GM21526 (cell line): Measurements from ENCODE around the gene CDKAL1.
"Not testable (repeated sequence)": the region's sequence is repeated elsewhere in the genome, so short reads cannot be mapped to it uniquely, and the experiment has no call there.

Source experiments
- ATAC-seq: cut with Tn5 transposase; IDR thresholded peaks from one replicate; pipeline ENCODE4 v1.9.1; 2021; ENCODE audit warnings: moderate library complexity; ENCODE audit not compliant: unreplicated experiment, low FRiP score

CDKAL1 gene

GRCh38 chr6:21180155-21180554 is 645.9 kb downstream of the CDKAL1 start:
- peak; percentile 64 for ATAC-seq

GRCh38 chr6:21180800-21181337 is 646.6 kb downstream of the CDKAL1 start:
- no peak for ATAC-seq

- ATAC-seq, result peak; percentile 64
Observed at GRCh38 chr6:21181866-21182265, 647.6 kb downstream of the CDKAL1 start.

- no peak for ATAC-seq
Observed at GRCh38 chr6:21182589-21182988, 648.3 kb downstream of the CDKAL1 start.

GRCh38 chr6:21185861-21186478 is 651.7 kb downstream of the CDKAL1 start:
- no peak for ATAC-seq

GRCh38 chr6:21186479-21187055 is 652.3 kb downstream of the CDKAL1 start:
- ATAC-seq, result no peak

GRCh38 chr6:21187485-21187884 is 653.2 kb downstream of the CDKAL1 start:
- no peak for ATAC-seq

GRCh38 chr6:21188505-21189223 is 654.4 kb downstream of the CDKAL1 start:
- no peak for ATAC-seq

GRCh38 chr6:21189759-21190158 is 655.5 kb downstream of the CDKAL1 start:
- no peak for ATAC-seq

- no peak for ATAC-seq
Observed at GRCh38 chr6:21190701-21191100, 656.4 kb downstream of the CDKAL1 start.

GRCh38 chr6:21193790-21194475 is 659.7 kb downstream of the CDKAL1 start:
- ATAC-seq, result no peak

- ATAC-seq, result not testable (repeated sequence)
Observed at GRCh38 chr6:21195301-21195700, 661.0 kb downstream of the CDKAL1 start.

GRCh38 chr6:21198032-21198640 is 663.9 kb downstream of the CDKAL1 start:
- no peak for ATAC-seq

GRCh38 chr6:21199262-21199661 is 665.0 kb downstream of the CDKAL1 start:
- no peak for ATAC-seq

- ATAC-seq, result no peak
Observed at GRCh38 chr6:21200134-21200870, 666.0 kb downstream of the CDKAL1 start.

- no peak for ATAC-seq
Observed at GRCh38 chr6:21201187-21201586, 666.9 kb downstream of the CDKAL1 start.

- ATAC-seq, result no peak
Observed at GRCh38 chr6:21201637-21202350, 667.5 kb downstream of the CDKAL1 start.

- no peak for ATAC-seq
Observed at GRCh38 chr6:21202521-21202920, 668.3 kb downstream of the CDKAL1 start.

- no peak for ATAC-seq
Observed at GRCh38 chr6:21204951-21205350, 670.7 kb downstream of the CDKAL1 start.
